ENCODE results near the gene GNAI2.
A peak's percentile ranks its signal among the peaks of the same experiment; 100 is the strongest.

GNAI2 gene

DNA sequence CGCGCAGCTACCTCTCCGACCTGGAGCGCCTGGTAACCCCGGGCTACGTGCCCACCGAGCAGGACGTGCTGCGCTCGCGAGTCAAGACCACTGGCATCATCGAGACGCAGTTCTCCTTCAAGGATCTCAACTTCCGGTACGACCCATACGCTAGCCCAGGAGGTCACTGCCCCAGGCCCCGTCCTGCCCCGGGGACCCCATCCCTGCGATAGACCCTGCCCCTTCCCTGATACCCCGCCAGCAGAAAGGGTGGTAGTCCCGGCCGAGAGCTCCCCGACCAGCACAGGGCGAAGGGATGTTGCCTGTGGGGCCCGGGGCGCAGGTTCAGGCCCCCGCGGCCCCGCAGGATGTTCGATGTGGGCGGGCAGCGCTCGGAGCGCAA, 42.3 kb upstream of the GNAI2 start:
- no peak for TF ChIP-seq Cebpa-rat (IDR thresholded peaks at IDR 0.05)
- no peaks in the 10 kb centered on the region for H3K36me3 ChIP-seq
- no peak overlapping the region for H3K27ac ChIP-seq
- peak overlapping the region in 2 of 10 experiments; percentile 20 to 32; a peak in 2 of 20 replicates for H3K4me3 ChIP-seq
- peaks cover 27 to 46% (median 39%) of the 10 kb centered on the region in 11 experiments for H3K27me3 ChIP-seq
- no peak overlapping the region for H3K9ac ChIP-seq
- no peaks in the 10 kb centered on the region for H3K9me3 ChIP-seq (replicated peaks in 1 of 11)
- peaks cover 25 to 43% (median 33%) of the 10 kb centered on the region in 10 experiments for H3K4me1 ChIP-seq
- peak overlapping the region in 10 of 11 experiments; percentile 47 to 81 (median 74); a peak in 19 of 22 replicates for H3K4me2 ChIP-seq
- peaks cover 0 to 37% (median 0%) of the 10 kb centered on the region in 11 experiments; a peak in 11 of 22 replicates for H4K20me1 ChIP-seq

DNA sequence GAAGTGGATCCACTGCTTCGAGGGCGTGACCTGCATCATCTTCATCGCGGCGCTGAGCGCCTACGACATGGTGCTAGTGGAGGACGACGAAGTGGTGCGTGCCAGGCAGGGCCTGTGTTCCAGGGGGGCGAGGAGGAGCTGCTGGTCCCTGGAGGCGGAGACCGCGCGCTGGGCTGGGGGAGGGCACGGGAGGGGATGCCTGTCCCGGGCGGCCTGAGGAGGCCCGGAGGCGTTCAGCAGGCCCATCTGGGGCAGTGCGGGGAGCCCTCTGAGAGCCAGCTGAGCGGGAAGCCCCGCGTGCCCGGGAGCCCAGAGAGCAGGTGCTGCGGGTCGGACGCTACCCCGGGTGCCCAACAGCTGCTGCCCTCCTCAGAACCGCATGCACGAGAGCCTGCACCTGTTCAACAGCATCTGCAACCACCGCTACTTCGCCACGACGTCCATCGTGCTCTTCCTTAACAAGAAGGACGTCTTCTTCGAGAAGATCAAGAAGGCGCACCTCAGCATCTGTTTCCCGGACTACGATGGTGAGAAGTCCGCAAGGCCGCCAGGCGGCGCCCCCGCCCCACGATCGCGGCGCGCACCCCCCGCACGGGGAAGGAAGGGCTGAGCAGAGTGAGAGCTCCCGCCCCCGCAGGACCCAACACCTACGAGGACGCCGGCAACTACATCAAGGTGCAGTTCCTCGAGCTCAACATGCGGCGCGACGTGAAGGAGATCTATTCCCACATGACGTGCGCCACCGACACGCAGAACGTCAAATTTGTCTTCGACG, 41.7 kb upstream of the GNAI2 start:
- H3K4me1 ChIP-seq = peaks cover 20 to 37% (median 27%) of the 10 kb centered on the region in 10 experiments
- no peak overlapping the region for H3K27ac ChIP-seq
- H3K9me3 ChIP-seq (replicated peaks in 1 of 11) = no peaks in the 10 kb centered on the region
- no peak for TF ChIP-seq Cebpa-rat (IDR thresholded peaks at IDR 0.05)
- H3K27me3 ChIP-seq = peaks cover 28 to 52% (median 39%) of the 10 kb centered on the region in 11 experiments
- H4K20me1 ChIP-seq = peaks cover 0 to 37% (median 0%) of the 10 kb centered on the region in 11 experiments; a peak in 11 of 22 replicates
- peak overlapping the region; percentile 47 to 81 (median 74) for H3K4me2 ChIP-seq
- peak overlapping the region in 3 of 10 experiments; percentile 9 to 32 (median 20); a peak in 4 of 20 replicates for H3K4me3 ChIP-seq
- no peaks in the 10 kb centered on the region for H3K36me3 ChIP-seq
- no peak overlapping the region; a peak in 1 of 22 replicates for H3K9ac ChIP-seq

DNA sequence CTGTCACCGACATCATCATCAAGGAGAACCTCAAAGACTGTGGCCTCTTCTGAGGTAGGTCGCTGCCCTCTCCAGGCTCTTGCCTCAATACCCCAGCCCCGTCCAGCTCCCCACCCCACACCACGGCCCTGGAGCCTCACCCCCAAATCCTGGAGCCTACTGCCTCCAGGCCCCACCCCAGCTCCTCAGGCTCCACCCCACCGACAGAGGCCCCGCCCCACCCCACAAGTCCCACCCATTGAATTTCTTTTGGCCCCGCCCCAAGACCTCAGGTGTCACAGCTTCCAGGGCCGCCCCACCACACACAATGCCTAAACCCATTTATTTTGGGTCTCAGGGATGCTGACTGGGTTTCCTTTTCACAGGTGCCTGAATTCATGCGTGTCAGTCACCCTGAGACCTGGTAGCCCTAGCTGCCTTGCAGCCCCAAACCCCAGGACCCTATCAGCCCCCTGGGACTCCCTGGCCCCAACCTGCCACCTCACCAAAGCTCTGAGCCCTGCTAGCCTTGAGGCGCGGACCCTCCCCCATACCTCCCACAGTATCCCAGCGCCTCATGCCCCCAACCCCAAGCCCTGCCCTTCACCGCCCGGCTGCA, 41.0 kb upstream of the GNAI2 start:
- Histone ChIP-seq H3K27me3 (peaks cover 28 to 57% (median 42%) of the 10 kb centered on the region in 11 experiments), H3K36me3 (no peaks in the 10 kb centered on the region), H3K4me2 (peak overlapping the region; percentile 47 to 81 (median 74)), H3K27ac (no peak overlapping the region), H3K4me1 (peaks cover 20 to 32% (median 25%) of the 10 kb centered on the region in 10 experiments), H4K20me1 (peaks cover 0 to 31% (median 0%) of the 10 kb centered on the region in 11 experiments; a peak in 11 of 22 replicates), H3K9me3 (replicated peaks in 1 of 11) (no peaks in the 10 kb centered on the region), H3K9ac (no peak overlapping the region), H3K4me3 (no peak overlapping the region; a peak in 1 of 20 replicates)
- TF ChIP-seq Cebpa-rat (IDR thresholded peaks at IDR 0.05) = no peak

DNA sequence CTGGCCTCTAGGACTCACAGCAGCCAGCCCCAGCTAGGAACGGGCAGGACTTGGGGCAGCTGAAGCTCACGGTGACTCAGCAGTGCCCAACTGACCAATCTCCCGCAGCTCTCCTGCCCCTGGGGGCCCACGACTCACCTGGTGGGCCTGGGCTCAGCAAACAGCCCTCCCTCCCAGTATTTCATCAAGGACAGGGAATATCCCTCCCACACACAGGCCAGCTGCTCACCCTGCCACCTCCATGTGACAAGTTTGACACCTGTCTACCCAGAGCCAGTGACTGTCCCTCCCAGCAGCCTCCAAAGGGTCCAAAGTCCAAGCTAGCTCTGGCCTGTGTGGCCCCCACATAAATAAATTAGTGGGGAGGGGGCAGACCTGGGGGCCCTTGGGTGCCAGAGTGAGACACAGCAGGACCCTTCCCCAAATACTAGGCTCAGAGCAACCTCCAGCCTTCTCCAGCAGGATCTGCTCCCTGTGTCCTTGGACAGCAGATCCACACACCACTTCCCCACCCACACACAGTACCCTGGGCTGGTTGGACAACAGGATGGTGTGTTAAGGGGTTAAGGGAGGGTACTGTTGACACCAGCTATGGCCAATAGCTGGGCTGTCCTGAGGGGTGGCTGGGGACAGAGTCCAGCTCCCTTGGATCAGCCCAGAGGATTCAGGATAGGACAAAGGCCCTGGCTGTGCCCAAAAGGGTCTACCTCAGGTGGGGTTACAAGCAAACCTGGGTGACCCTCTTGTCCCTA, 40.3 kb upstream of the GNAI2 start:
- Histone ChIP-seq H3K4me2 (no peak overlapping the region), H3K4me1 (peaks cover 14 to 27% (median 23%) of the 10 kb centered on the region in 10 experiments), H3K36me3 (no peaks in the 10 kb centered on the region), H3K9ac (no peak overlapping the region), H3K27me3 (peaks cover 28 to 58% (median 42%) of the 10 kb centered on the region in 11 experiments), H3K9me3 (replicated peaks in 1 of 11) (no peaks in the 10 kb centered on the region), H4K20me1 (peaks cover 0 to 29% (median 0%) of the 10 kb centered on the region in 11 experiments; a peak in 11 of 22 replicates), H3K4me3 (no peak overlapping the region), H3K27ac (no peak overlapping the region)
- no peak for TF ChIP-seq Cebpa-rat (IDR thresholded peaks at IDR 0.05)

DNA sequence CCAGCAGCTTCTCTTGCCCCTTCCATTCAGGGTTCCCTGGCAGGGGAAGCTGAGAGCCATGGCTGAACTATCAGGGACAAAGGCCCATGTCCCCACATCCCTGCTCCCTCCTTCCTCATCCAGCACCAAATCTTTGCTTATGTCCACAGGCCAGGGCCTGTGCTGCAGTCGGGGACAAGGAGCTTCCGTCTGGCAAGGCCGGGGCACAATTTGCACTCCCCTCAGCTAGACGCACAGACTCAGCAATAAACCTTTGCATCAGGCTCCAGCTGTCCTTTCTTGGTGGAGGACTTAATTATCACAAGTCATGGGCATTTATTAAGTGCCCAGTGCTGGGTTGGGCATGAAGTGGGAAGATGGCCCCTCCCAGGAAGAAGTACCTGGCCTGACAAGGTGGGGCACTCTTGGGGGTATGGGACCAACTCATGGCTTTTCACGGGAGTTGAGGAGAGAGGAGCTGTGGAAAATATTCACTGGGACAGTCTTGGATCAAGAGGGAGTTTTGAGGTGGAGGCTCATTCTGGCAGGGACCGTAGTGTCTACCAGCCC, 39.7 kb upstream of the GNAI2 start:
- H4K20me1 ChIP-seq = peaks cover 0 to 29% (median 0%) of the 10 kb centered on the region in 11 experiments; a peak in 11 of 22 replicates

DNA sequence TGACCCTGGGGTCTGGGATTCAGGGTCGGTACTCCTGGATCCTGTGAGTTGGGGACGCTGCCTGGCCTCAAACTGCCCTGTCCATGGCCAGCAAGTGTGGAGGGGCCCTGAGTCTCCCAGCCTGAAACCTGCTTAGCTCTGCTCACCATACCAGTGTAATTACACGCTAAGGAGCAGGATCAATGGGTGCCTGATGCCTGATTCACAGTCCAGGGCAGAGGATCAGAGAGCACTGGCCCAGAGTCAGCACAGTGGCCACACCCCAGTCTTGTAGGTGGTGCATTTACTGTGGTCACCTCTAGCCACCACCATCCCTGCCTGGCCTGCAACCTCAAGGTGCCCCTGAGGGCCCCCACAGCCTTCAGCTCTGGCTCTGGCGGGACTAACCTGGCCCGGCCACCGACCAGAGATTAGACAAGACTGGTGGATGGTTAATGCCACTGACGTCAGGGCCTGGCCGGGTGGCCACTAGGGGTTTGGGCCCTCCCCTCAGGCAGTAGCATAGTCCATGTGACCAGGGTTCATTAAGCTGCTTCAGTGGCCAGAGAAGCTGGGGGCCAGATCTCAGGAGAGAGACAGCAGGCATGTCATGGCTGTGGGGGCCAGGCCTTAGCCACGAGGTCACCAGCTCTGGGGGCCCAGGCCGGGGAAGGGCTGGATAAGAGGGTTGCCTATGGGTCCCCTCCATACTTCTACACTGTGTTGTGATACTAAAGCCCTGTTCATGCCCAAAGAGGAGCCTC, 34.3 kb upstream of the GNAI2 start:
- Histone ChIP-seq H3K4me2 (no peak overlapping the region), H3K4me3 (no peak overlapping the region), H4K20me1 (peaks cover 0 to 35% (median 16%) of the 10 kb centered on the region in 11 experiments; a peak in 18 of 22 replicates), H3K9me3 (replicated peaks in 1 of 11) (no peaks in the 10 kb centered on the region), H3K27me3 (peaks cover 45 to 79% (median 61%) of the 10 kb centered on the region in 11 experiments), H3K4me1 (peaks cover 10 to 15% (median 12%) of the 10 kb centered on the region in 10 experiments), H3K9ac (no peak overlapping the region), H3K27ac (no peak overlapping the region), H3K36me3 (no peaks in the 10 kb centered on the region)
- no peak for TF ChIP-seq Cebpa-rat (IDR thresholded peaks at IDR 0.05)

More for the DNA sequence above, 39.7 kb upstream of the GNAI2 start:
- peaks cover 7 to 20% (median 16%) of the 10 kb centered on the region in 10 experiments for H3K4me1 ChIP-seq
- H3K9me3 ChIP-seq (replicated peaks in 1 of 11) = no peaks in the 10 kb centered on the region
- no peak overlapping the region for H3K27ac ChIP-seq
- no peak overlapping the region for H3K9ac ChIP-seq
- H3K4me2 ChIP-seq = no peak overlapping the region
- peaks cover 29 to 61% (median 46%) of the 10 kb centered on the region in 11 experiments for H3K27me3 ChIP-seq
- TF ChIP-seq Cebpa-rat (IDR thresholded peaks at IDR 0.05) = no peak
- H3K4me3 ChIP-seq = no peak overlapping the region
- no peaks in the 10 kb centered on the region for H3K36me3 ChIP-seq

DNA sequence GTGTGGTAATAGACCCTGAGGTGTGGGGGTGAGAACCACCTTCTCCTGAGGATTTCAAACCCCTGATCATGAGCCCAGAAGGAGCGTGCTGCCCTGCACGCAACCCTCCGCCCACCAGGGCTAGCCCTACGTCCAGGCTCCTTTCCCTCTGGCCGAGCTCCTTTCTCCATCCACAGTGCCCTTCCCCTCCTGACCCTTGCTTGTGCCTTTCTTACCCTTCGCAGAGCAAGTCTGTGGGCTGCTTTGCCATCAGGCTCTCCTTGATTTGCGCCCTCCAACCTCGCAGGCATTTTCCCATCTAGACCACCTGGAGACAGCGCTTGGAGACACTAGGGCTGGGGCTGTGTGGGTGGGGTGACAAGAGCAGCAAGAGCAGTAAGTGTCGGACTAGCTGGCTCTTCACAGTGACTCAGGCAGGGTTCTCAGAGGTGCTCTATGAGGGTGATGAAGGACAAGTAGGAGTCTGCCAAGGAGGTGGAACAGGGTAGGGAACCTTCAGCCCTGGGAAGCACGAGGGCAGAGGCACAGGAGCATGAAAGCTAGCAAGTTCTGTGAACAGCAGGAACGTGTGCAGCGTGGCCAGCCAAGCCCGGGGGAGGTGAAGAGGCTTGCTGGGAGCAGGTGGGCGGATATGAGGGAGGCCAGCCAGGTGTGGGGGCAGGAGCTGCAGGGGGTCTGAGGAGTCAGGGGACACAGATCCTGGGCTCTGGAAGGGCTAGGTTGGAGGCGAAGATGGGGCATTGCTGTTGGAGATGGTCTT, 33.5 kb upstream of the GNAI2 start:
- Histone ChIP-seq H3K9ac (no peak overlapping the region), H3K4me3 (no peak overlapping the region), H3K9me3 (replicated peaks in 1 of 11) (no peaks in the 10 kb centered on the region), H4K20me1 (peaks cover 0 to 38% (median 18%) of the 10 kb centered on the region in 11 experiments; a peak in 18 of 22 replicates), H3K4me2 (no peak overlapping the region), H3K36me3 (no peaks in the 10 kb centered on the region), H3K4me1 (peaks cover 10 to 15% (median 12%) of the 10 kb centered on the region in 10 experiments), H3K27ac (no peak overlapping the region), H3K27me3 (peaks cover 53 to 83% (median 63%) of the 10 kb centered on the region in 11 experiments)
- no peak for TF ChIP-seq Cebpa-rat (IDR thresholded peaks at IDR 0.05)
